Measurements from ENCODE around the gene SEPTIN6.
"Not testable (repeated sequence)": the region's sequence is repeated elsewhere in the genome, so short reads cannot be mapped to it uniquely, and the experiment has no call there.

The SEPTIN6 gene

GRCh38 chrX:119682019-119682989 lies 10.7 kb downstream of the SEPTIN6 start:
- TF ChIP-seq TAF1 (IDR thresholded peaks at IDR 0.05; ENCODE audit: low read depth, low read length) (no peak), POLR2AphosphoS5 (IDR thresholded peaks at IDR 0.05; ENCODE audit: low read depth, low read length) (peak; percentile 44; the same call in 1 of the 2 replicates), POLR2A (IDR thresholded peaks at IDR 0.05; ENCODE audit: low read depth, low read length) (no peak), SPI1 (IDR thresholded peaks at IDR 0.05; ENCODE audit: low read depth, low read length) (peak; percentile 73)
- DNase-seq (ENCODE audit: insufficient read length, low spot score) (no peak), FAIRE-seq (peak; percentile 92)

DNA sequence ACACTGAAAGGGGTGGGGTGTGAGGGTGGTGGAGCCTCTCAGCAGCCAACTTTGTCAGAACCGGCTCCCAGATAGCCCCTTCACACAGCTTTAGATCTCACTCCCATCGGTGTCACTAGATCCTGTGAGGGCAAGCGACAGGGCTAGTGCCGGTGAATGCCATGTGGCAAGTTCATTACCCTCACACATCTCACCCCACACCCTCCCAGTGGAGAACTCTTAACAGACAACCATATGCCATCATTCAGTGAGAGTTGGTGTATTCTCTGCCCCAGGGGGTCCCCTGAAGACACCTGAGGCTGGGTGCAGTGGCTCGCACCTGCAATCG lies 15.3 kb downstream of the SEPTIN6 start:
- FAIRE-seq: no peak
- TF ChIP-seq PAX5 (IDR thresholded peaks at IDR 0.05; ENCODE audit: insufficient read depth, low read length, severe bottlenecking) (no peak), TAF1 (IDR thresholded peaks at IDR 0.05; ENCODE audit: low read depth, low read length) (no peak), POLR2A (IDR thresholded peaks at IDR 0.05; ENCODE audit: low read depth, low read length) (no peak), SPI1 (IDR thresholded peaks at IDR 0.05; ENCODE audit: low read depth, low read length) (no peak)
- no peak for DNase-seq (ENCODE audit: insufficient read length, low spot score)

DNA sequence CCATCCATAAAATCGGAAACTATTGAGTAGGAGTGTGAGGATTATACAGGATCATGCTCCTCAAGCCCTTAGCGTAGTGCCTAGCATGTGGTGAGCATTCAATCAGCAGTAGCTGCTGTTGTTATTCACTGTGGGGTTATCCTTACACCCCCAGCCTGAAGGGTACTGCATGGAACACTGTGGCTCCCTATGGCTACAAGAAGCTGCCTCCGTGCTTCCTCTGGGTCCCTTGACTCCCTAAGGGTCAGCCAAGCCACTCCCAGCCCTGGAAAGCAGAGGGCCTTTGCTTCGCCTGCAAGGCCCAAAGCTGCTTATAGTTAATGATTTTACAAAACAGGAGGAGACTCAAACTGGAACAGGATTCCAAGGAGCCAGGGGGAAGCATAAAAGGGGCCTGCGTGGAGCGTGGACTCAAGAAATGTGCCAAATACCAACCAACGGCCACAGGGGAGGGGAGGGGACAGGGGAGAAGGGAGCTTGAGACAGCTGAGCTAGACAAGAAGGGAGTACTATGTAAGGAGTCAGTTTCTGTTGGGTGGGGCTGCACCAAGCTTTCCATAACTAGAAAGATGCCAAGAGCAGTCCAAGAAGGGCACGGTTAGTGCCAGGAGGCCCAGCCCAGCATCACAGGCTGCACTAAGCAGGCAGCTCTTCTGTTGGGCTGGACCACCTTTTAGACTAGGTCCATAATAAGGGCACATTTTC lies 15.9 kb downstream of the SEPTIN6 start:
- no peak for TF ChIP-seq PAX5 (IDR thresholded peaks at IDR 0.05; ENCODE audit: insufficient read depth, low read length, severe bottlenecking)
- no peak for TF ChIP-seq POLR2AphosphoS5 (IDR thresholded peaks at IDR 0.05; ENCODE audit: low read depth, low read length)
- FAIRE-seq (peak; percentile 83), DNase-seq (ENCODE audit: insufficient read length, low spot score) (no peak)

DNA sequence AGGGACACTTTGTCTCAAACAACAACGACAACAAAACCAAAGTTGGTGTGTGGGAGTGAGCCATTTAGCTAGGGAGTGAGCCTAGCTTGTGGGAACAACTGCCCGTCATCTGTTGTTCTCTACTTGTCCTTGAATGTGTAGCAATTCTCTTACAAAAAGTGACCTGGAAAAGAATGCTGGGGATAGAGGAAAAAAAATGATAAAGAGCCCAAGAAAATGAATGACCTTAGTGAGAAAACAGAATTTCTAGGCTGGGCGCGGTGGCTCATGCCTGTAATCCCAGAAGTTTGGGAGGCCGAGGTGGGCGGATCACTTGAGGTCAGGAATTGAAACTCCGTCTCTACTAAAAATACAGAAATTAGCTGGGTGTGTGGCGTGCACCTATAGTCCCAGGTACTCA lies 19.6 kb downstream of the SEPTIN6 start:
- TF ChIP-seq PAX5 (IDR thresholded peaks at IDR 0.05; ENCODE audit: insufficient read depth, low read length, severe bottlenecking) (no peak), POU2F2 (IDR thresholded peaks at IDR 0.05; ENCODE audit: low read depth, low read length) (no peak), SPI1 (IDR thresholded peaks at IDR 0.05; ENCODE audit: low read depth, low read length) (no peak), POLR2AphosphoS5 (IDR thresholded peaks at IDR 0.05; ENCODE audit: low read depth, low read length) (no peak), POLR2A (IDR thresholded peaks at IDR 0.05; ENCODE audit: low read depth, low read length) (no peak), TAF1 (IDR thresholded peaks at IDR 0.05; ENCODE audit: low read depth, low read length) (no peak)
- DNase-seq (ENCODE audit: insufficient read length, low spot score) (no peak), FAIRE-seq (no peak)

- FAIRE-seq: no peak
- no peak for DNase-seq (ENCODE audit: insufficient read length, low spot score)
These were observed 20.5 kb downstream of the SEPTIN6 start for GRCh38 chrX:119672426-119672825.

DNA sequence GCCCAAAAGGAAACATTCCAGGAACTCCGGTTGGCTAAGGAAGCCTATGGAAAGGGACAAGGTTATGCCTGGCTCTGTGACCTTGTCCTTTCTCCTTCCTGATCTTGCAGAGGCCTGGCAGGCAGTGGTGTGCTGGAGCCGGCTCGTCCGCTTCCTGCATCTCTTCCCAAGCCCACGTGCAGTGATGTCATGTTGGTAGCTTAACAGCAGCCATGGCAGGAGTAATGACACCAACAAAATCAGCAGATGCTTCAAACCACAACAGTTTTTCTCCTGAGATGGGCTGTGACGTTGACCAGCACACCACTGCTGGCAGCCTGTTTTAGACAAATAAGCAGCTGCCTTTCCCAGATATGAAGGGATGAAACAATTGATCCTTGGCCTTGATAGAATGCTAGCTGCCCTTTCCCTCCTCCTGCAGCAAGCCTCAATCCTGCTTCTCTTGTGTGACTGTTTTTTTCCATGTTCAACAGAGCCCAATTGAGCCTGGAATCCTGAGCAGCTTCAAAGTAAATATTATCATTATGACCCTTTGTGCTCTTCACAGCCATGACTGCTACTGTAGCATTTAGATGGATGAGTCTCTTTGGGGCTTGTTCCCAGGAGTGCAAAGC lies 23.4 kb downstream of the SEPTIN6 start:
- no peak for FAIRE-seq
- TF ChIP-seq POLR2AphosphoS5 (IDR thresholded peaks at IDR 0.05; ENCODE audit: low read depth, low read length) (no peak), SPI1 (IDR thresholded peaks at IDR 0.05; ENCODE audit: low read depth, low read length) (no peak), POLR2A (IDR thresholded peaks at IDR 0.05; ENCODE audit: low read depth, low read length) (no peak), PAX5 (IDR thresholded peaks at IDR 0.05; ENCODE audit: insufficient read depth, low read length, severe bottlenecking) (no peak), TAF1 (IDR thresholded peaks at IDR 0.05; ENCODE audit: low read depth, low read length) (no peak)
- no peak for DNase-seq (ENCODE audit: insufficient read length, low spot score)

More at GRCh38 chrX:119672426-119672825, 20.5 kb downstream of the SEPTIN6 start:
- TF ChIP-seq PAX5 (IDR thresholded peaks at IDR 0.05; ENCODE audit: insufficient read depth, low read length, severe bottlenecking) (no peak), POLR2A (IDR thresholded peaks at IDR 0.05; ENCODE audit: low read depth, low read length) (no peak), TAF1 (IDR thresholded peaks at IDR 0.05; ENCODE audit: low read depth, low read length) (no peak), POU2F2 (IDR thresholded peaks at IDR 0.05; ENCODE audit: low read depth, low read length) (no peak), POLR2AphosphoS5 (IDR thresholded peaks at IDR 0.05; ENCODE audit: low read depth, low read length) (no peak), SPI1 (IDR thresholded peaks at IDR 0.05; ENCODE audit: low read depth, low read length) (no peak)

GRCh38 chrX:119667111-119667878 lies 25.7 kb downstream of the SEPTIN6 start:
- TF ChIP-seq POLR2A (IDR thresholded peaks at IDR 0.05; ENCODE audit: low read depth, low read length) (no peak), POU2F2 (IDR thresholded peaks at IDR 0.05; ENCODE audit: low read depth, low read length) (no peak), SPI1 (IDR thresholded peaks at IDR 0.05; ENCODE audit: low read depth, low read length) (no peak)
- DNase-seq (ENCODE audit: insufficient read length, low spot score) (no peak), FAIRE-seq (peak; percentile 5)

DNA sequence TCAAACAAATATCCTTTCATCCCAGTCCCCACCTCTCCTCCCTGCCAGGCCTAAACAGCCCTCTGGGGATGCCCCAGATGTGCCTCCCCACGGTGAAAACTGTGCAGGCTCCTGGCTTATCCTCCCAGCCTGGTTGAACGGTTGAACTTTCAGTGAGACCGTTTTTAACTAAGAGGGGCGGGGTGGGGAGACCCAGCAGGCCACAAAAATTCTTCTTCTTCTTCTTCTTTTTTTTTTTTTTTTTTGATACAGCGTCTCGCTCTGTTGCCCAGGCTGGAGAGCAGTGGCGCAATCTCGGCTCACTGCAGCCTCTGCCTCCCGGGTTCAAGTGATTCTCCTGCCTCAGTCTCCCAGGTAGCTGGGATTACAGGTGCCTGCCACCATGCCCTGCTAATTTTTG lies 28.1 kb downstream of the SEPTIN6 start:
- not testable (repeated sequence) for DNase-seq (ENCODE audit: insufficient read length, low spot score)
- FAIRE-seq: peak; percentile 74

- TF ChIP-seq POLR2A (IDR thresholded peaks at IDR 0.05; ENCODE audit: low read depth, low read length): no peak
- TF ChIP-seq PAX5 (IDR thresholded peaks at IDR 0.05; ENCODE audit: insufficient read depth, low read length, severe bottlenecking): no peak
- no peak for TF ChIP-seq POLR2AphosphoS5 (IDR thresholded peaks at IDR 0.05; ENCODE audit: low read depth, low read length)
- no peak for TF ChIP-seq TAF1 (IDR thresholded peaks at IDR 0.05; ENCODE audit: low read depth, low read length)
- no peak for DNase-seq (ENCODE audit: insufficient read length, low spot score)
- FAIRE-seq: no peak
These were observed 31.5 kb downstream of the SEPTIN6 start for GRCh38 chrX:119661486-119661885.

Data from GM12891 (cell line).